ENCODE results near the gene DNAJC4. TPM values are rescaled to one million over a fixed set of nuclear protein-coding genes. Genes with fewer than 3 reads are reported as not detected.

The DNAJC4 gene
- polyA plus RNA-seq, 1 donor (not counting 4 experiments of a cell fraction or from before 2014, with no cell fraction given) = 12.2 TPM

GRCh38 chr11:64263021-64263946 lies 32.9 kb downstream of the DNAJC4 start:
- no peak overlapping the region for H3K27ac ChIP-seq (ENCODE audit: control insufficient read depth, insufficient read depth, low read length)
- H3K9me3 ChIP-seq (ENCODE audit: control insufficient read depth, low read depth, low read length) = no peaks in the 10 kb centered on the region
- H3K79me2 ChIP-seq (ENCODE audit: control insufficient read depth, insufficient read depth, low read length) = peaks cover 9% of the 10 kb centered on the region
- no peak for TF ChIP-seq EZH2 (IDR thresholded peaks at IDR 0.05; ENCODE audit: low read length)
- no peak for TF ChIP-seq CTCF (optimal IDR thresholded peaks at IDR 0.05 in 1 of 3, IDR thresholded peaks at IDR 0.05 in 1 of 3, conservative IDR thresholded peaks at IDR 0.05 in 1 of 3; ENCODE audit: extremely low read depth in 1 of 3, insufficient read depth in 2 of 3, low read length in 3 of 3)
- H3K27me3 ChIP-seq (ENCODE audit: control insufficient read depth, extremely low read depth, insufficient read depth, low read length) = no peaks in the 10 kb centered on the region
- dilution Hi-C loops (cut with MboI; ENCODE audit: extremely low pct_ligation_motif_present, low sequenced_read_pairs) = no loop called here
- peaks cover 34% of the 10 kb centered on the region for H3K4me1 ChIP-seq (ENCODE audit: control insufficient read depth, extremely low read depth, insufficient read depth, low read length)
- H3K9ac ChIP-seq (ENCODE audit: control insufficient read depth, extremely low read depth, insufficient read depth, low read length) = no peak overlapping the region
- no peaks in the 10 kb centered on the region for H4K20me1 ChIP-seq (ENCODE audit: control insufficient read depth, extremely low read depth, insufficient read depth, low read length)
- no peak overlapping the region for H3K4me2 ChIP-seq (ENCODE audit: control insufficient read depth, extremely low read depth, insufficient read depth, low read depth, low read length)
- FAIRE-seq (no peak), DNase-seq (ENCODE audit: low read depth, low spot score) (no peak)
- H3K9me1 ChIP-seq (ENCODE audit: control insufficient read depth, extremely low read depth, insufficient read depth, low read length) = peaks cover 2% of the 10 kb centered on the region
- H3K4me3 ChIP-seq (ENCODE audit: control insufficient read depth in 2 of 3, extremely low read depth in 1 of 3, insufficient read depth in 2 of 3, low read depth in 1 of 3, low read length in 3 of 3) = no peak overlapping the region
- no peak overlapping the region for H2AFZ ChIP-seq (ENCODE audit: control insufficient read depth, low read length)
- H3K36me3 ChIP-seq (ENCODE audit: control insufficient read depth in 2 of 2, extremely low read depth in 1 of 2, insufficient read depth in 2 of 2, low read length in 2 of 2) = peaks cover 48 to 75% of the 10 kb centered on the region in 2 experiments

- H3K27ac ChIP-seq (ENCODE audit: control insufficient read depth, insufficient read depth, low read length) = no peak overlapping the region
- no peak overlapping the region for H3K9ac ChIP-seq (ENCODE audit: control insufficient read depth, extremely low read depth, insufficient read depth, low read length)
- no peaks in the 10 kb centered on the region for H4K20me1 ChIP-seq (ENCODE audit: control insufficient read depth, extremely low read depth, insufficient read depth, low read length)
- H3K4me3 ChIP-seq (ENCODE audit: control insufficient read depth in 2 of 3, extremely low read depth in 1 of 3, insufficient read depth in 2 of 3, low read depth in 1 of 3, low read length in 3 of 3) = no peak overlapping the region
- H3K4me1 ChIP-seq (ENCODE audit: control insufficient read depth, extremely low read depth, insufficient read depth, low read length) = peaks cover 40% of the 10 kb centered on the region
- H3K79me2 ChIP-seq (ENCODE audit: control insufficient read depth, insufficient read depth, low read length) = peaks cover 4% of the 10 kb centered on the region
- dilution Hi-C loops (cut with MboI; ENCODE audit: extremely low pct_ligation_motif_present, low sequenced_read_pairs) = no loop called here
- DNase-seq (ENCODE audit: low read depth, low spot score) = no peak
- H3K36me3 ChIP-seq (ENCODE audit: control insufficient read depth in 2 of 2, extremely low read depth in 1 of 2, insufficient read depth in 2 of 2, low read length in 2 of 2) = peaks cover 43 to 73% of the 10 kb centered on the region in 2 experiments
- no peak for TF ChIP-seq CTCF (optimal IDR thresholded peaks at IDR 0.05 in 1 of 3, IDR thresholded peaks at IDR 0.05 in 1 of 3, conservative IDR thresholded peaks at IDR 0.05 in 1 of 3; ENCODE audit: extremely low read depth in 1 of 3, insufficient read depth in 2 of 3, low read length in 3 of 3)
- no peak for TF ChIP-seq EZH2 (IDR thresholded peaks at IDR 0.05; ENCODE audit: low read length)
- no peak overlapping the region for H3K4me2 ChIP-seq (ENCODE audit: control insufficient read depth, extremely low read depth, insufficient read depth, low read depth, low read length)
- no peak overlapping the region for H2AFZ ChIP-seq (ENCODE audit: control insufficient read depth, low read length)
- H3K27me3 ChIP-seq (ENCODE audit: control insufficient read depth, extremely low read depth, insufficient read depth, low read length) = no peaks in the 10 kb centered on the region
- H3K9me3 ChIP-seq (ENCODE audit: control insufficient read depth, low read depth, low read length) = no peaks in the 10 kb centered on the region
- H3K9me1 ChIP-seq (ENCODE audit: control insufficient read depth, extremely low read depth, insufficient read depth, low read length) = peaks cover 2% of the 10 kb centered on the region
- FAIRE-seq = no peak
These were observed 33.6 kb downstream of the DNAJC4 start for GRCh38 chr11:64263947-64264317.
